HFFc6 (cell line): Measurements from ENCODE around the gene NINJ1. TPM values are rescaled to one million over a fixed set of nuclear protein-coding genes. Genes with fewer than 3 reads are reported as not detected.

ENCODE experiments used
- DNase-seq: peaks from one replicate; pipeline ENCODE4 v3.0.0-alpha.2; 2018
- H3K27ac Mint-ChIP-seq: 2 replicates; pipeline ENCODE4 v1.8.0; 2020; ENCODE audit warnings: mild to moderate bottlenecking, mixed read lengths
- H3K27me3 Mint-ChIP-seq: 2 replicates; pipeline ENCODE4 v1.8.0; 2021; ENCODE audit warnings: mild to moderate bottlenecking, moderate library complexity, mixed read lengths; ENCODE audit not compliant: insufficient read depth
- H3K36me3 Mint-ChIP-seq: 2 replicates; pipeline ENCODE4 v1.8.0; 2021; ENCODE audit warnings: low read depth, mixed read lengths
- H3K4me1 Mint-ChIP-seq: 2 replicates; pipeline ENCODE4 v1.8.0; 2020; ENCODE audit warnings: low read depth, mixed read lengths
- H3K4me3 Mint-ChIP-seq: 2 replicates; pipeline ENCODE4 v1.8.0; 2020; ENCODE audit warnings: mild to moderate bottlenecking, moderate library complexity, mixed read lengths
- H3K9me3 Mint-ChIP-seq: 2 replicates; pipeline ENCODE4 v1.8.0; 2020; ENCODE audit warnings: mild to moderate bottlenecking, mixed read lengths
- total RNA-seq, 6 experiments: library from RNA; stranded (reverse); fragmentation: NEBNext Ultra II Directional; extraction: Animal tissue kit (Norgen Biotek cat#: 25700); gene quantifications; 2 replicates in 1 of 6; 3 replicates in 5 of 6; pipeline ENCODE4 v1.2.3, GENCODE V29; 2021
- TF ChIP-seq, protein P1 (sequence below): fragments of 200-600 bp; sonication (generic); IDR thresholded peaks from 2 replicates; pipeline ENCODE4 v1.5.0; 2021; ENCODE audit warnings: antibody characterized with exemption, mild to moderate bottlenecking

The NINJ1 gene
- total RNA-seq, 6 experiments from 2014 or later: 23.2 to 28.0 (median 25.6) TPM

DNA sequence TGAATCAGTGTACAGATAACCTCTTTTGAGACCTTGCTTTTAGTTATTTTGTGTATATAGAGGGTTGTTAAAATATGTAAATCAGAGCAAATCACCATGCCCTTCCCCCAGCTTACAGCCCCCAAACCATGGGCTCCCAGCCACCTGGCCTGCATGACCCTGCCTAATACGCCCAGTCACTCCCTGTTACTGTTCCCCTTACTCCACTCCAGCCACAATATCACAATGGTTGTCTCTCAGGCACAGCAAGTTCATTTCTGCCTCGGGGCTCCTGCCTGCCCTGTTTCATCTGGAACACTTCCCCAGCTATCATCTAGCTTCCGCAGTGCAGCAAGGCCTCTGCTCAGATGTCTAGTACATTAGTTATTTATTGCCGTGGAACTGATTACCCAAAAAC, 43.0 kb downstream of the NINJ1 start:
- Mint-ChIP-seq H3K27me3 (peaks cover 7% of the 10 kb centered on the region), H3K4me1 (peaks cover 32% of the 10 kb centered on the region), H3K27ac (peak overlapping the region; percentile 93), H3K36me3 (peaks cover 27% of the 10 kb centered on the region), H3K9me3 (peaks cover 44% of the 10 kb centered on the region), H3K4me3 (no peak overlapping the region)
- TF ChIP-seq, protein P1, sequence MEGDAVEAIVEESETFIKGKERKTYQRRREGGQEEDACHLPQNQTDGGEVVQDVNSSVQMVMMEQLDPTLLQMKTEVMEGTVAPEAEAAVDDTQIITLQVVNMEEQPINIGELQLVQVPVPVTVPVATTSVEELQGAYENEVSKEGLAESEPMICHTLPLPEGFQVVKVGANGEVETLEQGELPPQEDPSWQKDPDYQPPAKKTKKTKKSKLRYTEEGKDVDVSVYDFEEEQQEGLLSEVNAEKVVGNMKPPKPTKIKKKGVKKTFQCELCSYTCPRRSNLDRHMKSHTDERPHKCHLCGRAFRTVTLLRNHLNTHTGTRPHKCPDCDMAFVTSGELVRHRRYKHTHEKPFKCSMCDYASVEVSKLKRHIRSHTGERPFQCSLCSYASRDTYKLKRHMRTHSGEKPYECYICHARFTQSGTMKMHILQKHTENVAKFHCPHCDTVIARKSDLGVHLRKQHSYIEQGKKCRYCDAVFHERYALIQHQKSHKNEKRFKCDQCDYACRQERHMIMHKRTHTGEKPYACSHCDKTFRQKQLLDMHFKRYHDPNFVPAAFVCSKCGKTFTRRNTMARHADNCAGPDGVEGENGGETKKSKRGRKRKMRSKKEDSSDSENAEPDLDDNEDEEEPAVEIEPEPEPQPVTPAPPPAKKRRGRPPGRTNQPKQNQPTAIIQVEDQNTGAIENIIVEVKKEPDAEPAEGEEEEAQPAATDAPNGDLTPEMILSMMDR: no peak
- DNase-seq: no peak

DNA sequence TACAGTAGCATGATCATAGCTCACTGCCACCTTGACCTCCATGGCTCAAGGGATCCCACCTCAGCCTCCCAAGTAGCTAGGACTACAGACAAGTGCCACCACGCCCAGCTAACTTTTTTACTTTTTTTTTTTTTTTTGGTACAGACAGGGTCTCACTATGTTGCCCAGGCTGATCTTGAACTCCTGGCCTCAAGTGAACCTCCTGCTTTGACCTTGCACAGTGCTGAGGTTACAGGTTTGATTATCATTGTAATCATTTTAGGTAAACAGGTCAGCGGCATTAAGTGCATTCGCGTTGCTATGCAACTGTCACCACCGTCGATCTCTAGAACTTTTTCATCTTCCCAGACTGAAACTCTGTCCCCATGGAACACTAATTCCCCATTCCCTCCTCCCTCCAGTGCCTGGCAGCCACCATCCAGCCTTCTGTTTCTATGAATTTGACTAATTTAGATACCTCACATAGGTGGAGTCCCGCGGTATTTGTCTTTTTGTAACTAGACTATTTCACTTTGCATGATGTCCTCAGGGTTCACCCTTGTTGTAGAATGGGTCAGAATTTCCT, 43.9 kb downstream of the NINJ1 start:
- TF ChIP-seq, protein P1: no peak
- no peak overlapping the region for H3K4me3 Mint-ChIP-seq

DNA sequence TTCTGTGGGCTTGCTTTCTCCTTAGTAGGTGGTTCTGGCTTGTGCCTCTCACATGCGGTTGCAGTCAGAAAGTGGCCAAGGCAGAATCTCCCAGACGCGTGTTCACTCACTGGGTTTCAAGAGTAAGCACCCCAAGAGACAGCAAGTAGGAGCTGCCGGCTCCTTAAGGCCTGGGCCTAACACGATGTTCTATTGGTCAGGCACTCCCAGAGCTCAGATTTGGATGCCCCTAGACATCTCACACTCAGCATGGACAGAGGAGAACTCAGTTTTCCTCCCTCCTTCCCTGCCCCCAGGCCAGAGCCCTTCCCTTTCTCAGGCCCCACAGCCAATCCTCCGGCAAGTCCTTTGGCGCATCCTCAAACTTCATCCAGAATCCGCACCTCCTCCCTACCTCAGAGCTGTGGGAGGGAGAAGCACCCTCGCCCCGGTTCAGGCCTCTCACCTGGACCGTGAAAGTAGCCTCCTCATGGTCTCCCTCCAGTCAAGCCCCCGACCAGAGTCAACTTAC, 44.5 kb downstream of the NINJ1 start:
- Mint-ChIP-seq H3K4me3 (no peak overlapping the region), H3K27ac (no peak overlapping the region), H3K36me3 (peaks cover 27% of the 10 kb centered on the region), H3K9me3 (peaks cover 50% of the 10 kb centered on the region), H3K4me1 (peaks cover 29% of the 10 kb centered on the region), H3K27me3 (peaks cover 5% of the 10 kb centered on the region)
- TF ChIP-seq, protein P1: no peak
- no peak for DNase-seq

More for the DNA sequence above, 43.9 kb downstream of the NINJ1 start:
- H3K9me3 Mint-ChIP-seq: peaks cover 50% of the 10 kb centered on the region
- H3K36me3 Mint-ChIP-seq: peaks cover 27% of the 10 kb centered on the region
- peaks cover 32% of the 10 kb centered on the region for H3K4me1 Mint-ChIP-seq
- no peak for DNase-seq
- peaks cover 7% of the 10 kb centered on the region for H3K27me3 Mint-ChIP-seq
- no peak overlapping the region for H3K27ac Mint-ChIP-seq

- H3K36me3 Mint-ChIP-seq: peaks cover 27% of the 10 kb centered on the region
- no peak overlapping the region for H3K27ac Mint-ChIP-seq
- H3K27me3 Mint-ChIP-seq: peaks cover 5% of the 10 kb centered on the region
- DNase-seq: no peak
- H3K4me3 Mint-ChIP-seq: no peak overlapping the region
- peaks cover 50% of the 10 kb centered on the region for H3K9me3 Mint-ChIP-seq
- peaks cover 28% of the 10 kb centered on the region for H3K4me1 Mint-ChIP-seq
- TF ChIP-seq, protein P1: no peak
Measured at GRCh38 chr9:93089024-93089423, 45.0 kb downstream of the NINJ1 start.

DNA sequence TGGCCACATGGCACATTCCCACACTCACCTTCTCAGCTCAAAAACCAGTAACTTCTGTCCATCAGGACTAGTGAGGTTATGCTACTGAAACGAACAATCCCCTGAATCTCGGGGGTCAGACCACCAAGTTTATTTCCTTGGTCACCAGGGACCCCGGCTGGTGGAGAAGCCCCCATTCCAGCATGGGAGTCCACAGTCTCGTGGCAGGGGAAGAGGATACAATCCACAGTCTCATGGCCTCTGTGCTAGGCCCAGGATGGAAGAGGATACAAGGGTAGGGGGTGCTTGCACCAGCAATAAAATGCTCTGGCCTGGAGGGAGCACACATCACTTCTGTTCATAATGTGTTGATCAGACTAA, 45.4 kb downstream of the NINJ1 start:
- Mint-ChIP-seq H3K9me3 (peaks cover 50% of the 10 kb centered on the region), H3K36me3 (peaks cover 27% of the 10 kb centered on the region), H3K27me3 (peaks cover 7% of the 10 kb centered on the region), H3K4me1 (peaks cover 26% of the 10 kb centered on the region), H3K4me3 (no peak overlapping the region), H3K27ac (no peak overlapping the region)
- no peak for DNase-seq
- TF ChIP-seq, protein P1: no peak
